ENCODE results near the gene LRRC46. TPM values are rescaled to one million over a fixed set of nuclear protein-coding genes. Genes with fewer than 3 reads are reported as not detected.

The LRRC46 gene
- total and polyA plus RNA-seq, 2 donors (not counting 1 experiment from before 2014, with no cell fraction given), result 0.69 to 2.4 TPM

DNA sequence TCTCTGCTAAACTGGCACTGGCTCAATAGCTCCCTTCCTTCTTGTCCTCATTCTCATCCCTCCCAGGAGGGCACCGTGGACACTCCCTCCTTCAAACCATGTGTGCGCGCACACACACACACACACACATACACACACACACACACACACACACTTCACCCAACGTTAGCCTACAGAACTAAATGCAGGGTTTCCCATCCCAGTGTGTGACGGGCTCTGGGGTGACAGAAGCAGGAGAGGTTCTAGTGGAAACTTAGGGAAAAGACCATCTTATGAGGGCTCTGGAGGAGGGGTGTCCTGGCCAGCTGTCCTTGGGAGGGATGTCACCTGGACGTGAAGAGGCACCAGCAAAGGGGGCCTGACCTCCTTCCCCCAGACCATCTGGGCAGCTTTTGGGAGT, 29.6 kb upstream of the LRRC46 start:
- WGBS (ENCODE audit: insufficient coverage), result 74% methylated on average over 4 of the region's 6 CpGs

More for the DNA sequence above, 29.6 kb upstream of the LRRC46 start:
- Mint-ChIP-seq H3K27me3 (peaks cover 9% of the 10 kb centered on the region), H3K9me3 (ENCODE audit: insufficient read depth) (no peaks in the 10 kb centered on the region), H3K4me1 (peaks cover 1% of the 10 kb centered on the region), H3K4me3 (no peak overlapping the region), H3K27ac (no peak overlapping the region)
- no peaks in the 10 kb centered on the region for H3K4me1 ChIP-seq (ENCODE audit: control insufficient read depth in 2 of 2, insufficient read depth in 2 of 2, low read length in 2 of 2)
- no peaks in the 10 kb centered on the region for H4K20me1 ChIP-seq (ENCODE audit: control insufficient read depth, insufficient read depth, low read length, poor library complexity, severe bottlenecking)
- H3K27me3 ChIP-seq (replicated peaks in 1 of 4; ENCODE audit: control extremely low read depth in 1 of 4, control insufficient read depth in 3 of 4, insufficient read depth in 4 of 4, low read length in 3 of 4), result peaks cover 0 to 8% (median 0%) of the 10 kb centered on the region in 4 experiments
- H3K4me3 ChIP-seq (ENCODE audit: control extremely low read depth in 1 of 5, extremely low read depth in 1 of 5, insufficient read depth in 1 of 5, low read depth in 2 of 5, low read length in 4 of 5), result no peak overlapping the region
- no peaks in the 10 kb centered on the region for H3K36me3 ChIP-seq (replicated peaks in 1 of 2; ENCODE audit: control extremely low read depth in 1 of 2, control insufficient read depth in 1 of 2, extremely low read depth in 1 of 2, insufficient read depth in 2 of 2, low read length in 1 of 2)
- POLR2A ChIA-PET, result interaction anchor here (0.6 to 0.8 kb wide), 2 partner anchors 12 to 138 kb away, joined by 3 to 5 read pairs; no protein-coding TSS in a partner anchor
- H3K4me2 ChIP-seq (replicated peaks; ENCODE audit: low read depth, low read length, poor library complexity, severe bottlenecking), result no peak overlapping the region
- intact Hi-C loops (cut with micrococcal nuclease), result loop anchor here (1.0 to 10.0 kb wide), 3 partner anchors 25 to 138 kb away; partner anchors contain the start of gene TBKBP1
- H2AFZ ChIP-seq (ENCODE audit: insufficient read depth, low read depth, low read length, poor library complexity, severe bottlenecking), result no peak overlapping the region
- no peak overlapping the region for H3K27ac ChIP-seq (ENCODE audit: low read length in 2 of 2)
- CTCF ChIA-PET, result interaction anchor here (0.6 to 2.8 kb wide), 12 partner anchors 20 to 418 kb away, joined by 3 to 14 read pairs (median 3); no protein-coding TSS in a partner anchor
- TF ChIP-seq EZH2 (IDR thresholded peaks at IDR 0.05; ENCODE audit: borderline replicate concordance, insufficient read depth, low read depth, low read length, poor library complexity, severe bottlenecking), result no peak
- TF ChIP-seq, protein P1, sequence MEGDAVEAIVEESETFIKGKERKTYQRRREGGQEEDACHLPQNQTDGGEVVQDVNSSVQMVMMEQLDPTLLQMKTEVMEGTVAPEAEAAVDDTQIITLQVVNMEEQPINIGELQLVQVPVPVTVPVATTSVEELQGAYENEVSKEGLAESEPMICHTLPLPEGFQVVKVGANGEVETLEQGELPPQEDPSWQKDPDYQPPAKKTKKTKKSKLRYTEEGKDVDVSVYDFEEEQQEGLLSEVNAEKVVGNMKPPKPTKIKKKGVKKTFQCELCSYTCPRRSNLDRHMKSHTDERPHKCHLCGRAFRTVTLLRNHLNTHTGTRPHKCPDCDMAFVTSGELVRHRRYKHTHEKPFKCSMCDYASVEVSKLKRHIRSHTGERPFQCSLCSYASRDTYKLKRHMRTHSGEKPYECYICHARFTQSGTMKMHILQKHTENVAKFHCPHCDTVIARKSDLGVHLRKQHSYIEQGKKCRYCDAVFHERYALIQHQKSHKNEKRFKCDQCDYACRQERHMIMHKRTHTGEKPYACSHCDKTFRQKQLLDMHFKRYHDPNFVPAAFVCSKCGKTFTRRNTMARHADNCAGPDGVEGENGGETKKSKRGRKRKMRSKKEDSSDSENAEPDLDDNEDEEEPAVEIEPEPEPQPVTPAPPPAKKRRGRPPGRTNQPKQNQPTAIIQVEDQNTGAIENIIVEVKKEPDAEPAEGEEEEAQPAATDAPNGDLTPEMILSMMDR (IDR thresholded peaks at IDR 0.05), result no peak
- ATAC-seq (ENCODE audit: low read depth), result no peak
- no peak for DNase-seq
- H3K9me3 ChIP-seq (ENCODE audit: control extremely low read depth in 1 of 3, control insufficient read depth in 2 of 3, insufficient read depth in 1 of 3, low read length in 2 of 3), result no peaks in the 10 kb centered on the region
- no peak overlapping the region for H3K9ac ChIP-seq (ENCODE audit: low read length)
- no peaks in the 10 kb centered on the region for H3K79me2 ChIP-seq (ENCODE audit: control insufficient read depth, insufficient read depth, low read length)
